NCI-H69 (cell line): ENCODE results near the gene RABL2A.
"Not testable (repeated sequence)": the region's sequence is repeated elsewhere in the genome, so short reads cannot be mapped to it uniquely, and the experiment has no call there.

Experiments used
- DNase-seq: peaks from one replicate; lab custom pipeline; 2025; lab: John Stamatoyannopoulos, UW

RABL2A gene

GRCh38 chr2:113609822-113610221, 17.2 kb upstream of the RABL2A start:
- DNase-seq = not testable (repeated sequence)

DNA sequence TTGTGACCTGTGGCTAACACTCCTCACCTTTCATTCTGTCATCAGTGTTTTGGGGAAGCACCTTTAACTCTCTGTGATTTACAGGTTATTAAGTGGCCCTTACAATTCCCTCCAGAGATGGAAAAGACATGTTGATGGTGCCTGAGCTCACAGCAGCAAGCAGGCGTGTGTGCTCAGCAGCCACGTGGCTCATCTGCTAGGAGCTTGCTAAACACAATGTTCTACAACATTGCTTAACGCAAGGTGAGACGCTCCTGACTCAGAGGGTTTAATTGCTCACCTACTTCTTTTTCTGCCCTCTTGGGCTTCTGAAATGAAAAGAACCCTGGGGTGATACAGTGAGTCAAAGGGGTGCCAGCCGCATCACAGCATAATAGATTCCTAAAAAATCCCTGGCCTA, 6.1 kb upstream of the RABL2A start:
- not testable (repeated sequence) for DNase-seq

- DNase-seq = not testable (repeated sequence)
These were observed 1.2 kb upstream of the RABL2A start for GRCh38 chr2:113625906-113626305.

DNA sequence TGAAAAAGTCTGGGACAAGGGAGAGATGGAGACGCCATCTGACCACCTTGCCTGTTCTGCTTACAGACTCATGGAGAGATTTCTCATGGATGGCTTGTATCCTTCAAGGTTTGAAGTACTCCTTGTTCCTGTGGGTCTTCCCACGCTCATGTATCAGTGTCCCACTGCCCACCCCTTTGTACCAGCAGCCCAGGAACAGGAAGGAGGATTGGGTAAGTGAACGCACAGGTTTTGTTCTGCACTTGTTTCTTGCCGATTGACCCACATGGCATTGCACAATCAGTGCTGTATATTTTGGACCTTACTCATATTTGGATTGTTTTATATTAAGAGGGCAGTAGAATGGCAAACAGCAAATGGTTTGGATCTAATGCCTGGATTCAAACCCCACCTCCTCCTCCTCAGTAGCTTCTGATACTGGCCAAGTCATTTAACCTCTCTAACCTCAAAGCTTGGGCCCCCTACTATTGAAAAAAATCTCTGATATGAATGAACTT, 5.8 kb downstream of the RABL2A start:
- not testable (repeated sequence) for DNase-seq

DNA sequence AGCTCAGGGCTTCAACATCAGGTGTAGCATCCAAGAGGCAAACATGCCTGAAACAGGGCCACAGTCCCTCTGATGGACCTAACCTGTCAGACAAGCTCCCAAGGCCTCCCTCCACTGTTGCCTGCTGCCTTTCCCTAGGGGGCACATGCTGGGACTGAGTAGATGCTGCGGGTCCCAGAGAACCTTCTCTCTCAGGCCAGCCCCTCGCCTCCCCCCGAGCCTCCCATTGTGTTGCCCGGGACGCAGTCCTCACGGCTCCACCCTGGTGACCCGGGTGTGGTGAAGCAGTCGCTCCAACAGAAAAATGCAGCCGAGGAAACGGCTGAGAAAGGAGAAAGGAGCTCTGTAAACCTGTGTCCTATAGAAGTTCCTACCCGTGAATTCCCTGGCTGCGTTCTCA, 8.3 kb downstream of the RABL2A start:
- not testable (repeated sequence) for DNase-seq

GRCh38 chr2:113636226-113636625, 9.2 kb downstream of the RABL2A start:
- DNase-seq = not testable (repeated sequence)

DNA sequence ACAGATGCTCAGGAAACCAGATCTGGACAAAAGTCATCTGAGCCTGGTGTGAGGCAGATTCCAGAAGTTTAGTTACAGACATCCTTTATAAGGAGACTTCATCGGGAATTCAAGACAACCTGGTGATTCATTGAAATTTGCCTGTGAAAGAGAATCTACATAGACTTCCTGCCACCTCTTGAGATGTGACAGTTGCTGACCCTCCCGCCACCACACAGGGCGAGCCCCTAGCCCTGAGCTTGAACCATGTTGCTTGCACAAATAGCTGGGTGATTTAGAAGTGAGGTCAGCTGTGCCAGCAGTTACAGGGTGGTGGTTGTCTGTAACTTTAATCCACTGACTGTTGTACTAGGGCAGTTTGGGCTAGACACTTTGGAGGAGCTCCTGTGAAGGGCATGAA, 11.0 kb downstream of the RABL2A start:
- DNase-seq = not testable (repeated sequence)

- not testable (repeated sequence) for DNase-seq
These were observed 19.2 kb downstream of the RABL2A start for GRCh38 chr2:113646217-113646616.

DNA sequence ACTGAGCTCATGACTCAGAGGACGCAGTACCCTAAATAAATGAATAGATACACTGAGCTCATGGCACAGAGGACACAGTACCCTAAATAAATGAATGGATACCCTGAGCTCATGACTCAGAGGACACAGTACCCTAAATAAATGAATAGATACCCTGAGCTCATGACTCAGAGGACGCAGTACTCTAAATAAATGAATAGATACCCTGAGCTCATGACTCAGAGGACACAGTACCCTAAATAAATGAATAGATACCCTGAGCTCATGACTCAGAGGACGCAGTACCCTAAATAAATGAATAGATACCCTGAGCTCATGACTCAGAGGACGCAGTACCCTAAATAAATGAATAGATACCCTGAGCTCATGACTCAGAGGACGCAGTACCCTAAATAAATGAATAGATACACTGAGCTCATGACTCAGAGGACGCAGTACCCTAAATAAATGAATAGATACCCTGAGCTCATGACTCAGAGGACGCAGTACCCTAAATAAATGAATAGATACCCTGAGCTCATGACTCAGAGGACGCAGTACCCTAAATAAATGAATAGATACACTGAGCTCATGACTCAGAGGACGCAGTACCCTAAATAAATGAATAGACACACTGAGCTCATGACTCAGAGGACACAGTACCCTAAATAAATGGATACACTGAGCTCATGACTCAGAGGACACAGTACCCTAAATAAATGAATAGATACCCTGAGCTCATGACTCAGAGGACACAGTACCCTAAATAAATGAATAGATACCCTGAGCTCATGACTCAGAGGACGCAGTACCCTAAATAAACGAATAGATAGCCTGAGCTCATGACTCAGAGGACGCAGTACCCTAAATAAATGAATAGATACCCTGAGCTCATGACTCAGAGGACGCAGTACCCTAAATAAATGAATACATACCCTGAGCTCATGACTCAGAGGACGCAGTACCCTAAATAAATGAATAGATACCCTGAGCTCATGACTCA, 24.1 kb downstream of the RABL2A start:
- DNase-seq = not testable (repeated sequence)

- DNase-seq = not testable (repeated sequence)
These were observed 25.5 kb downstream of the RABL2A start for GRCh38 chr2:113652599-113652998.

DNA sequence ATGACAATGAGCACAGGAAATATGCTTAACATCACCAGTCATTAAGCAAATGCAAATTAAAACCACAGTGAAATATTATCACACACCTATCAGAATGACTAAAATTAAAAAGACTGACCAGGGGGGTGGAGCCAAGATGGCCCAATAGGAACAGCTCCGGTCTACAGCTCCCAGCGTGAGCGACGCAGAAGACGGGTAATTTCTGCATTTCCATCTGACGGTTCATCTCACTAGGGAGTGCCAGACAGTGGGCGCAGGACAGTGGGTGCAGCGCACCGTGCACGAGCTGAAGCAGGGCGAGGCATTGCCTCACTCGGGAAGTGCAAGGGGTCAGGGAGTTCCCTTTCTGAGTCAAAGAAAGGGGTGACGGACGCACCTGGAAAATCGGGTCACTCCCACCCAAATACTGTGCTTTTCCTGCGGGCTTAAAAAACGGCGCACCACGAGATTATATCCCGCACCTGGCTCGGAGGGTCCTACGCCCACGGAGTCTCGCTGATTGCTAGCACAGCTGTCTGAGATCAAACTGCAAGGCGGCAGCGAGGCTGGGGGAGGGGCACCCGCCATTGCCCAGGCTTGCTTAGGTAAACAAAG, 29.1 kb downstream of the RABL2A start:
- DNase-seq = not testable (repeated sequence)

- DNase-seq = not testable (repeated sequence)
These were observed 30.7 kb downstream of the RABL2A start for GRCh38 chr2:113657735-113658134.

DNA sequence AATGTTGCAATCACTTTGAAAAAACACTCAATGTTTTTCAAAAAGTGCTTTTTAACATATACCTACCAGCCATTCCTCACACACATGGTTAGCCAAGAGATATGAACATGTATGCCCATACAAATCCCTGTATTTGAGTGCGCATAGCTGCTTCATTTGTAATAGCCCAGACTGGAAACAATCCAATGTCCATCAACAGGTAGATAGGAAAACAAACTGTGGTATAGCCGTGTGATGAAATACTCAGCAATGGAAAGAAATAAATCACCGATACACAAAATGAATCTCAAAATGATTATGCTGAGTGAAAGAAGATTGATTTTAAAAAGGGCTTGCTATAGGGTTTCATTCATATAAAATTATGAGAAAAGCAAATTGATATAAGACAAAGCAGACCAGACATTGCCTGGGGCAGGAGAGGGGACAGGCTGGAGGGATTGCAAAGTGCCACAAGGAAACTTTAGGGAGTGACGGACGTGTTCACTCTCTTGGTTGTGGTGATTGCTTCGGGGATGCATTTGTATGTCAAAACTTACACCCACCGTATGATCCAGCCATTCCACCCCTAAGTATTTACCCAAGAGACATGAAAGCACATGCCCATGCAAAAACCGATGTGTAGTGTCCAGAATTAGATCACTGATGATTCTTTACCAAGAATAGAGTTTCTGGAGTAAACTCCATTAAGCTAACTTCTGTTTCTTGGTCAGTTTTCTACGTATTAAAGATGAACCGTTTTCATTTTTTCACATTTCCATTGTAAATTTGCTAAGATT, 36.4 kb downstream of the RABL2A start:
- not testable (repeated sequence) for DNase-seq

DNA sequence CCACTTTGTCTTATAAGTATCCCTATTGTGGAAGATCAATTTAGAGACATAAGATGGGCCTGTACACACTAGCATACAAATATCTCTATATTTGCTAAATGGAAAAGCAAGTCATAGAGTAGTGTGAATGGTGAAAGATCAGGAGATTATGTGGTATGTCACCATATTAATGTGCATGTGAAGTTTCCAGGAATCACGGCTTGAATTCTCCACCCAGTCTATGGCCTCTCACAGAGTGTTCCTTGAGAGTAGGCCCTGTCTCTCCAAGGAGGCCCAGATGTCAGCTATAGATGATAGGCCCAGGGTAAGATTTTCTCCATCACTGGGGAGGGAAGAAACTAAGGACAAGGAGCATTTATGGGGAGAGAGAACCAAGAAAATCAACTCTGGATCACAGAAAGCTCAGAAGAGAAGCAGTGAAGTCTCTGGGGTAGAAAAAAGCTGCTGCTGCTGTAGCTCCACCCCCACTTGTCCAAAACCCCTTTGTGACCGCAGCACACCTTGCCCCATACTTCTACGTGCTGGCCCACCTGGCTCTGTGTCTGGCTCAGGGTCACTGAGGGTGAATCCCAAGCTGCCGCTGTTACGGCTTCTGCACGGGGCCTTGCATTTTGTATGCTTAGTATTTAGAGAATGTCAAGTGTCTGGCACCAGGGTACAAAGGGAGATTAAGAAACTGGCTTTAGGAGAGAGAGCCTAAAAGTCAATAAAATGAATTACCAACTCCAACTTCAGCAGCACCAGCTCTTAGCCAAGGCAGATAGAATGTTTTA, 37.9 kb downstream of the RABL2A start:
- not testable (repeated sequence) for DNase-seq

- not testable (repeated sequence) for DNase-seq
These were observed 41.9 kb downstream of the RABL2A start for GRCh38 chr2:113669013-113669412.

- DNase-seq = no peak
These were observed 45.4 kb downstream of the RABL2A start for GRCh38 chr2:113672326-113672932.

- no peak for DNase-seq
These were observed 48.8 kb downstream of the RABL2A start for GRCh38 chr2:113675875-113676274.

- DNase-seq = no peak
These were observed 49.7 kb downstream of the RABL2A start for GRCh38 chr2:113676623-113677266.

- no peak for DNase-seq
These were observed 50.3 kb downstream of the RABL2A start for GRCh38 chr2:113677330-113677729.

- DNase-seq = no peak
These were observed 52.4 kb downstream of the RABL2A start for GRCh38 chr2:113679457-113679856.
